ENCODE measurements around the gene SPATA13.
"Not testable (repeated sequence)": the region's sequence is repeated elsewhere in the genome, so short reads cannot be mapped to it uniquely, and the experiment has no call there.

SPATA13 gene

DNA sequence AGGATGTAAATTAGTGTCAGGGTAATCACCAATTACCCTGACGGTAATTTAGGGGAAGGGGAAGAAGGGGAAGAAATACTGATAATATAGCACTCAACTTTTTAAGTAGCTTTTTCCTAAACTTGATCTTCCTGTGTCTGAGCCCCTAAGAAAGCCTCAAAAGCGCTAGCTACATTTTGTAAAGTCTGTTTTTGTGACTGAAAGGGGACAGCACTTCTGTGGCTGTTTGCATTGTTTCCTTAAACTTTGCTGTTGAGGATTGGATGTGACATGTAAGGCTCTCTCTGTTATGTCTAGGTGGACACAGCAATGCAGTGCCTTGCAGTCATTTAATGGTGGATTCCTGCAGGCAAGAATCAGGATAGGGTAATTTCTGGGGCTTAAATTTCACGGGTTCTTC, 42.8 kb downstream of the SPATA13 start:
- Histone ChIP-seq H3K4me1 (ENCODE audit: low read length) (peaks cover 7% of the 10 kb centered on the region), H3K4me3 (ENCODE audit: low read length) (no peak overlapping the region), H3K36me3 (replicated peaks; ENCODE audit: low read depth, low read length) (no peaks in the 10 kb centered on the region), H4K20me1 (ENCODE audit: insufficient read depth, low read length) (no peaks in the 10 kb centered on the region), H3K4me2 (ENCODE audit: low read length) (no peak overlapping the region), H2AFZ (ENCODE audit: low read depth, low read length) (no peak overlapping the region), H3K27ac (ENCODE audit: low read length) (no peak overlapping the region), H3K9me3 (ENCODE audit: insufficient read depth, low read length) (no peaks in the 10 kb centered on the region), H3K9ac (ENCODE audit: low read length) (no peak overlapping the region), H3K27me3 (ENCODE audit: low read depth, low read length) (no peaks in the 10 kb centered on the region), H3K79me2 (ENCODE audit: low read length) (no peaks in the 10 kb centered on the region)
- TF ChIP-seq EZH2phosphoT487 (IDR thresholded peaks at IDR 0.05; ENCODE audit: low read depth), result no peak
- TF ChIP-seq, protein P1, sequence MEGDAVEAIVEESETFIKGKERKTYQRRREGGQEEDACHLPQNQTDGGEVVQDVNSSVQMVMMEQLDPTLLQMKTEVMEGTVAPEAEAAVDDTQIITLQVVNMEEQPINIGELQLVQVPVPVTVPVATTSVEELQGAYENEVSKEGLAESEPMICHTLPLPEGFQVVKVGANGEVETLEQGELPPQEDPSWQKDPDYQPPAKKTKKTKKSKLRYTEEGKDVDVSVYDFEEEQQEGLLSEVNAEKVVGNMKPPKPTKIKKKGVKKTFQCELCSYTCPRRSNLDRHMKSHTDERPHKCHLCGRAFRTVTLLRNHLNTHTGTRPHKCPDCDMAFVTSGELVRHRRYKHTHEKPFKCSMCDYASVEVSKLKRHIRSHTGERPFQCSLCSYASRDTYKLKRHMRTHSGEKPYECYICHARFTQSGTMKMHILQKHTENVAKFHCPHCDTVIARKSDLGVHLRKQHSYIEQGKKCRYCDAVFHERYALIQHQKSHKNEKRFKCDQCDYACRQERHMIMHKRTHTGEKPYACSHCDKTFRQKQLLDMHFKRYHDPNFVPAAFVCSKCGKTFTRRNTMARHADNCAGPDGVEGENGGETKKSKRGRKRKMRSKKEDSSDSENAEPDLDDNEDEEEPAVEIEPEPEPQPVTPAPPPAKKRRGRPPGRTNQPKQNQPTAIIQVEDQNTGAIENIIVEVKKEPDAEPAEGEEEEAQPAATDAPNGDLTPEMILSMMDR (IDR thresholded peaks at IDR 0.05; ENCODE audit: low read depth, low read length), result no peak

DNA sequence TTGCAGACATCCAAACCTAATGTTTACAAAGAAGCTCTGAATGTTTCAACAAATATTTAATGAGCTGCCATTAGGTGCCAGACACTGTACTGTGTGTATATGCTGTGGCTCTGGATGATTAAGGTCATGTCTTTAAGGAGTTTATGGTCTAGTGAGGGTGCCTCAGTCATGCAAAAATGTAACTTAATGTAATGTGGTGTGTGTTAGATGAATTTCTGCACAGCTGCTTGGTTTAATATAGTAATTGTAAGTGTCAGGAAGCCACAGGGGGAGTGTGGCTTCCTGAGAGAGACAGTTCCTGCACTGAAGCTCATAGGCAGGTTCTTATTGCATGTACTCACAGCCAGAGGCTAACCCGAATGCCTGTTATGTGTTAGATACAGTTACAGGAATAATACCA, 43.3 kb downstream of the SPATA13 start:
- Histone ChIP-seq H2AFZ (ENCODE audit: low read depth, low read length) (no peak overlapping the region), H3K27ac (ENCODE audit: low read length) (no peak overlapping the region), H3K4me3 (ENCODE audit: low read length) (no peak overlapping the region)

DNA sequence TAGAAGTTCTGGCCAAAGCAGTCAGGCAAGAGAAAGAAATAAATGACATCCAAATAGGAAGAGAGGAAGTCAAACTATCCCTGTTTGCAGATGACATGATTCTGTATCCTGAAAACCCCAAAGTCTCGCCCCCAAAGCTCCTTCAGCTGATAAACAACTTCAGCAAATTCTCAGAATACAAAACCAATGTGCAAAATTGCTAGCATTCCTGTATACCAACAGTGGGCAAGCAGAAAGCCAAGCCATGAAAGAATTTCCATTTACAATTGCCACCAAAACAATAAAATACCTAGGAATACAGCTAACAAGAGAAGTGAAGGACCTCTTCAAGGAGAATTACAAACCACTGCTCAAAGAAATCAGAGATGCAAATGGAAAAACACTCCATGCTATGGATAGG, 44.6 kb downstream of the SPATA13 start:
- H3K27me3 ChIP-seq (ENCODE audit: low read depth, low read length); H3K9ac ChIP-seq (ENCODE audit: low read length); H3K4me2 ChIP-seq (ENCODE audit: low read length); H4K20me1 ChIP-seq (ENCODE audit: insufficient read depth, low read length); H3K9me3 ChIP-seq (ENCODE audit: insufficient read depth, low read length); H3K27ac ChIP-seq (ENCODE audit: low read length); H2AFZ ChIP-seq (ENCODE audit: low read depth, low read length); H3K36me3 ChIP-seq (replicated peaks; ENCODE audit: low read depth, low read length); H3K4me3 ChIP-seq (ENCODE audit: low read length); H3K79me2 ChIP-seq (ENCODE audit: low read length): not testable (repeated sequence)
- peaks cover 15% of the 10 kb centered on the region for H3K4me1 ChIP-seq (ENCODE audit: low read length)

More for the DNA sequence above, 43.3 kb downstream of the SPATA13 start:
- no peaks in the 10 kb centered on the region for H4K20me1 ChIP-seq (ENCODE audit: insufficient read depth, low read length)
- no peaks in the 10 kb centered on the region for H3K27me3 ChIP-seq (ENCODE audit: low read depth, low read length)
- H3K9me3 ChIP-seq (ENCODE audit: insufficient read depth, low read length), result no peaks in the 10 kb centered on the region
- H3K79me2 ChIP-seq (ENCODE audit: low read length), result no peaks in the 10 kb centered on the region
- TF ChIP-seq, protein P1 (IDR thresholded peaks at IDR 0.05; ENCODE audit: low read depth, low read length), result no peak
- no peak for TF ChIP-seq EZH2phosphoT487 (IDR thresholded peaks at IDR 0.05; ENCODE audit: low read depth)
- H3K4me2 ChIP-seq (ENCODE audit: low read length), result no peak overlapping the region
- no peak overlapping the region for H3K9ac ChIP-seq (ENCODE audit: low read length)
- peaks cover 13% of the 10 kb centered on the region for H3K4me1 ChIP-seq (ENCODE audit: low read length)
- H3K36me3 ChIP-seq (replicated peaks; ENCODE audit: low read depth, low read length), result no peaks in the 10 kb centered on the region

DNA sequence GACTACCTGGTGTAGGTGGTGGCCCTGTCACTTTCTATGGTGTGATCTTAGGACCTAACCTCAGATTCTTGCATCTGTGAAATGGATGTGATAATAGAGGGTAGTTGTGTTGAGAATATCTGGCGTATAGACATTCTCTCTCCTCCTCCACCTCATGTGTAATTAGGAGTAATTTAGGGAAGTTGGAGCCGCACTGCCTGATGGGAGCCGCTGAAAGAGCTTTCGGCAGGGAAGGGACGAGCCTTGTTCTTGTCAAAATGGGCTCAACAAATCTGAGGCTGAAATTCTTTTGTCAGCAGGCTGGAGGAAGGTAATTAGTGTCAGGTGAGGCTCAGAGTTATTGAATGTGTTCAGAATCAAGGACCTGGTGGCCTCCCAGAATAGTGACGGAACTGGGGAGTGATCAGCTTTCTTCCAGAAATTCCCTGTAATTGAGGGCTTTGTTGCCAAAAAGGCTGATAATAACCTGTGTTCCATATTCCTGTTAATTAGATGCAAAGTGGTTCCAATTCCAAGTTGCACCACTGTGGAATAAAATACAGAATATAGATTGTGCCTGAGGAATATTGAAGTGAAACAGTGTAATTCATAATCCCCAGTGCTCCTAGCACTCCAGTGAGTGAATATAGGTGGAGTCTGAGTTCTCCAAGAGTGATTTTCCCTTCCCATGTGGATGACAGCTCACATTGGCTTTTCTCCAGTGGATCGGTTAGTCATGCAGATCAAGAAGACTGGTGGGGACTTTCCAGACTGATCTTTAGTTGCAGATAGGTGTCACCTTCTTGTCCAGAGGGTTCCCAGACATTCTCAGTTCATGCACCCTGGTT, 47.5 kb downstream of the SPATA13 start:
- TF ChIP-seq, protein P1 (IDR thresholded peaks at IDR 0.05; ENCODE audit: low read depth, low read length), result no peak
- no peak for TF ChIP-seq EZH2phosphoT487 (IDR thresholded peaks at IDR 0.05; ENCODE audit: low read depth)
- no peak overlapping the region for H3K4me3 ChIP-seq (ENCODE audit: low read length)
- H3K4me1 ChIP-seq (ENCODE audit: low read length), result peaks cover 15% of the 10 kb centered on the region
- no peaks in the 10 kb centered on the region for H3K27me3 ChIP-seq (ENCODE audit: low read depth, low read length)
- H3K79me2 ChIP-seq (ENCODE audit: low read length), result no peaks in the 10 kb centered on the region
- H2AFZ ChIP-seq (ENCODE audit: low read depth, low read length), result no peak overlapping the region
- no peaks in the 10 kb centered on the region for H3K9me3 ChIP-seq (ENCODE audit: insufficient read depth, low read length)
- no peak overlapping the region for H3K27ac ChIP-seq (ENCODE audit: low read length)
- H3K36me3 ChIP-seq (replicated peaks; ENCODE audit: low read depth, low read length), result no peaks in the 10 kb centered on the region
- H4K20me1 ChIP-seq (ENCODE audit: insufficient read depth, low read length), result no peaks in the 10 kb centered on the region
- no peak overlapping the region for H3K9ac ChIP-seq (ENCODE audit: low read length)
- H3K4me2 ChIP-seq (ENCODE audit: low read length), result 0 out of 2 replicates have a peak overlapping the region, but pooled peaks have one; percentile 1

Measured in OCI-LY3 (cell line).